Smooth muscle cell (in vitro differentiated cells): Measurements from ENCODE around the gene JUP. TPM values are rescaled to one million over a fixed set of nuclear protein-coding genes. Genes with fewer than 3 reads are reported as not detected.

Experiments
- DNase-seq: peaks from one replicate; lab custom pipeline; 2025; ENCODE audit not compliant: unreplicated experiment; lab: John Stamatoyannopoulos, UW
- H2AFZ ChIP-seq: fragments of 200-600 bp; sonication (generic); 2 replicates; pipeline ENCODE4 v1.6.0; 2016; ENCODE audit warnings: antibody characterized with exemption, low read depth, mild to moderate bottlenecking
- H3F3A ChIP-seq: fragments of 200-600 bp; sonication (generic); 2 replicates; pipeline ENCODE4 v1.6.0; 2017; ENCODE audit warnings: antibody characterized with exemption, low read depth
- H3K27ac ChIP-seq: fragments of 200-600 bp; sonication (generic); 2 replicates; pipeline ENCODE4 v1.5.1; 2016; ENCODE audit warnings: low read depth, mild to moderate bottlenecking
- H3K27me3 ChIP-seq: fragments of 200-600 bp; sonication (generic); 2 replicates; pipeline ENCODE4 v1.6.1; 2016; ENCODE audit warnings: low read depth, mild to moderate bottlenecking
- H3K36me3 ChIP-seq: fragments of 200-600 bp; sonication (generic); 2 replicates; pipeline ENCODE4 v1.5.1; 2016; ENCODE audit warnings: low read depth
- H3K4me1 ChIP-seq: fragments of 200-600 bp; sonication (generic); 2 replicates; pipeline ENCODE4 v1.5.1; 2016; ENCODE audit warnings: low read depth
- H3K4me2 ChIP-seq: fragments of 200-600 bp; sonication (generic); 2 replicates; pipeline ENCODE4 v1.6.0; 2016; ENCODE audit warnings: mild to moderate bottlenecking
- H3K4me3 ChIP-seq: fragments of 200-600 bp; sonication (generic); 2 replicates; pipeline ENCODE4 v1.5.1; 2016; ENCODE audit warnings: mild to moderate bottlenecking
- H3K79me2 ChIP-seq: fragments of 200-600 bp; sonication (generic); 2 replicates; pipeline ENCODE4 v1.6.0; 2016; ENCODE audit warnings: low read depth, mild to moderate bottlenecking
- H3K9ac ChIP-seq: fragments of 200-600 bp; sonication (generic); 2 replicates; pipeline ENCODE4 v1.6.0; 2016; ENCODE audit warnings: low read depth
- H3K9me3 ChIP-seq: fragments of 200-600 bp; sonication (generic); replicated peaks from 2 replicates; pipeline ENCODE4 v1.5.1; 2016; ENCODE audit warnings: low read depth
- H4K20me1 ChIP-seq: fragments of 200-600 bp; sonication (generic); 2 replicates; pipeline ENCODE4 v1.6.0; 2016; ENCODE audit warnings: low read depth
- WGBS: methylation state at CpG from one replicate; pipeline ENCODE4 v1.1.7; 2016; ENCODE audit warnings: low lambda C conversion rate; 5-methylcytosine and 5-hydroxymethylcytosine counted together
- polyA plus RNA-seq: library from polyadenylated mRNA; unstranded; fragments of >200 nt; fragmentation: Nextera tagmentation; extraction: Ambion mirVana; gene quantifications from 2 replicates; pipeline ENCODE4 v1.2.1, GENCODE V29; 2016
- total RNA-seq: library from RNA; depleted of rRNA; stranded (reverse); fragments of >200 nt; gene quantifications from 2 replicates; pipeline ENCODE4 v1.2.3, GENCODE V29; 2014
- TF ChIP-seq, protein P1 (sequence below): fragments of 200-600 bp; sonication (generic); IDR thresholded peaks from 2 replicates; pipeline ENCODE4 v1.5.1; 2017; ENCODE audit warnings: borderline replicate concordance, mild to moderate bottlenecking, antibody characterized with exemption; ENCODE audit not compliant: insufficient read depth, poor library complexity, severe bottlenecking

The JUP gene
- total and polyA plus RNA-seq, 2 experiments from 2014 or later = 124 to 238 TPM

DNA sequence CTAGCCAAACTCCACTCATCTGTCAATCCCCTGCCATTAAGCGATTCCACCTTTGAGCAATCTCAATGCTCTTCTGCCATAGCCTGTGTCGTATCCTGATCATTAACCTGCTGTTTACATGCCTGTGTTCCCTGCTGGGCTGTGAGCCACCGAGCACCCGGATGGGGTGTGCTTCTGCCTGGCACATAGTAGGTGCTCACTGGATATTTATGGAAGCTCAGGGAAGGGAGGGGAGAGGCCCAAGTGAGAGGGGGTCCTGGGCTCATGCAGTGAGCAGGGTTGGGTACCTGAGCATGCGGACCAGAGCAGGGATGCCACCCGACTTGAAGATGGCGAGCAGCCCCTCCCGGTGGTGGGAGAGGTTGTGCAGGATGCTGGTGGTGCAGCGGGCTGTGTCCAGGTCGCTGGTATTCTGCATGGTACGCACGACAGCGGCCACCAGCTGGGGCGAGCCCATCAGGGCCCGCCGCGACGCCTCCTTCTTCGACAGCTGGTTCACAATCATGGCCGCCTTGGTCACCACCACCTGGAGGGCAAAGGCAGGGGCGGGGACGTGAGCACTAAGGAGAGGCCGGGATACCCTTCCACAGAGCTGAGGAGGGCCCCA, 17.7 kb downstream of the JUP start:
- Histone ChIP-seq H3K4me3 (no peak overlapping the region), H3F3A (peaks cover 5% of the 10 kb centered on the region), H3K36me3 (peaks cover 17% of the 10 kb centered on the region), H3K4me1 (no peaks in the 10 kb centered on the region), H3K27ac (no peak overlapping the region), H3K9ac (no peak overlapping the region), H3K27me3 (no peaks in the 10 kb centered on the region), H2AFZ (no peak overlapping the region), H3K9me3 (no peaks in the 10 kb centered on the region), H3K79me2 (peaks cover 28% of the 10 kb centered on the region), H3K4me2 (no peak overlapping the region), H4K20me1 (peaks cover 90% of the 10 kb centered on the region)
- no peak for DNase-seq
- TF ChIP-seq, protein P1, sequence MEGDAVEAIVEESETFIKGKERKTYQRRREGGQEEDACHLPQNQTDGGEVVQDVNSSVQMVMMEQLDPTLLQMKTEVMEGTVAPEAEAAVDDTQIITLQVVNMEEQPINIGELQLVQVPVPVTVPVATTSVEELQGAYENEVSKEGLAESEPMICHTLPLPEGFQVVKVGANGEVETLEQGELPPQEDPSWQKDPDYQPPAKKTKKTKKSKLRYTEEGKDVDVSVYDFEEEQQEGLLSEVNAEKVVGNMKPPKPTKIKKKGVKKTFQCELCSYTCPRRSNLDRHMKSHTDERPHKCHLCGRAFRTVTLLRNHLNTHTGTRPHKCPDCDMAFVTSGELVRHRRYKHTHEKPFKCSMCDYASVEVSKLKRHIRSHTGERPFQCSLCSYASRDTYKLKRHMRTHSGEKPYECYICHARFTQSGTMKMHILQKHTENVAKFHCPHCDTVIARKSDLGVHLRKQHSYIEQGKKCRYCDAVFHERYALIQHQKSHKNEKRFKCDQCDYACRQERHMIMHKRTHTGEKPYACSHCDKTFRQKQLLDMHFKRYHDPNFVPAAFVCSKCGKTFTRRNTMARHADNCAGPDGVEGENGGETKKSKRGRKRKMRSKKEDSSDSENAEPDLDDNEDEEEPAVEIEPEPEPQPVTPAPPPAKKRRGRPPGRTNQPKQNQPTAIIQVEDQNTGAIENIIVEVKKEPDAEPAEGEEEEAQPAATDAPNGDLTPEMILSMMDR = no peak
- 97% methylated on average over 22 of the region's 23 CpGs for WGBS

DNA sequence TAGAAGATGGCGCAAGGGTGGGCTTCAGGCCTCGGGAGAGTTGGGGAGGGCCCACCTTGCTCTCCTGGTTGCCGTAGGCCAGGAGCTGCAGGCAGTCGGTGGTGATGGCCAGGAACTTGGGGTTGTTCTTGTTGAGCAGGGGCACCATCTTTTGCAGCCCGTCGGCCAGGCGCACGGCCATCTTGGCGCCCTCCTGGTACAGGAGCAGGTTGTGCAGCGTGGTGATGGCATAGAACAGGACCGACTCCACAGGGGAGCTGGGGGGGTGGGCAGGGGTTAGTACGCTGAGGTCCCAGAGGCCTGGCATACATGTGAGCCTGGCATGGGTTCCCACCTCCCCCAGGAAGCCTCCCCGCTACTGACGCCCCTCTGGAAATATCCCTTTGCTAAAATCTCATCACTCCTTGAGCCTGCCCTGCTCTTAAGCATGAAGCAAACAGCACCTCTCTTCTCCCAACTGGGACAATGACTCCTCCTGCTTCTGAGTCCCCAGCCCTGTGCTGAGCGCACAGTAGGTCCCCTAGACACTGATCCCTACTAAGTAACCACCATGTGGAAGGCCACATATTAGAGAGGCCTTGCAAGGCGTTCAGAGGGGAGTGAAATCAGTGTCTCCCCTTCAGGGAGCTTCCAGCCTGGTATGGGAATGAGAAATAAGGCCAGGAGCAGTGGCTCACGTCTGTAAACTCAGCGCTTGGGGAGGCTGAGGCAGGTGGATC, 19.0 kb downstream of the JUP start:
- no peaks in the 10 kb centered on the region for H3K27me3 ChIP-seq
- H3K4me1 ChIP-seq = no peaks in the 10 kb centered on the region
- no peak overlapping the region for H3K27ac ChIP-seq
- peaks cover 94% of the 10 kb centered on the region for H4K20me1 ChIP-seq
- WGBS = 96% methylated on average over 15 of the region's 18 CpGs
- no peak overlapping the region for H3K9ac ChIP-seq
- peaks cover 25% of the 10 kb centered on the region for H3K79me2 ChIP-seq
- H3K9me3 ChIP-seq = no peaks in the 10 kb centered on the region
- peaks cover 17% of the 10 kb centered on the region for H3K36me3 ChIP-seq
- no peak overlapping the region for H3K4me3 ChIP-seq
- H3F3A ChIP-seq = peaks cover 2% of the 10 kb centered on the region
- DNase-seq = no peak
- TF ChIP-seq, protein P1 = no peak
- H3K4me2 ChIP-seq = no peak overlapping the region
- H2AFZ ChIP-seq = no peak overlapping the region

GRCh38 chr17:41766135-41766534, 20.4 kb downstream of the JUP start:
- peaks cover 12% of the 10 kb centered on the region for H3K79me2 ChIP-seq
- peaks cover 17% of the 10 kb centered on the region for H3K36me3 ChIP-seq
- H3K9ac ChIP-seq = no peak overlapping the region
- H2AFZ ChIP-seq = no peak overlapping the region
- TF ChIP-seq, protein P1 = no peak
- no peak overlapping the region for H3K4me2 ChIP-seq
- H4K20me1 ChIP-seq = peaks cover 94% of the 10 kb centered on the region
- no peak overlapping the region for H3K4me3 ChIP-seq
- H3K9me3 ChIP-seq = no peaks in the 10 kb centered on the region
- no peak for DNase-seq
- no peaks in the 10 kb centered on the region for H3K27me3 ChIP-seq
- no peak overlapping the region for H3K27ac ChIP-seq
- H3F3A ChIP-seq = no peaks in the 10 kb centered on the region
- no peaks in the 10 kb centered on the region for H3K4me1 ChIP-seq
